Endodermal cell (in vitro differentiated cells): ENCODE data around the gene HOXD9. TPM values are rescaled to one million over a fixed set of nuclear protein-coding genes. Genes with fewer than 3 reads are reported as not detected.

ENCODE experiments used
- DNase-seq: peaks from one replicate; pipeline ENCODE4 v3.0.0-alpha.2; 2017
- H3K27ac ChIP-seq: 2 replicates; pipeline ENCODE4 v1.5.1; 2013; ENCODE audit warnings: mild to moderate bottlenecking, low read depth, low read length, moderate library complexity
- H3K27me3 ChIP-seq: 2 replicates; pipeline ENCODE4 v1.6.1; 2013; ENCODE audit warnings: mild to moderate bottlenecking, low read length, moderate library complexity; ENCODE audit not compliant: insufficient read depth, control insufficient read depth, poor library complexity, severe bottlenecking
- H3K36me3 ChIP-seq: 2 replicates; pipeline ENCODE4 v1.7.0; 2013; ENCODE audit warnings: mild to moderate bottlenecking, low read length, moderate library complexity; ENCODE audit not compliant: control insufficient read depth, insufficient read depth
- H3K4me1 ChIP-seq: one replicate; pipeline ENCODE4 v1.7.0; 2013; ENCODE audit warnings: low read length; ENCODE audit not compliant: control insufficient read depth, insufficient read depth
- H3K4me3 ChIP-seq: 2 replicates; pipeline ENCODE4 v1.5.1; 2013; ENCODE audit warnings: mild to moderate bottlenecking, low read length, moderate library complexity
- H3K9ac ChIP-seq: 2 replicates; pipeline ENCODE4 v1.6.1; 2013; ENCODE audit warnings: mild to moderate bottlenecking, low read length, moderate library complexity; ENCODE audit not compliant: poor library complexity, severe bottlenecking; ENCODE audit errors: extremely low read depth
- H3K9me3 ChIP-seq: 2 replicates; pipeline ENCODE4 v1.6.1; 2013; ENCODE audit warnings: mild to moderate bottlenecking, low read length, moderate library complexity; ENCODE audit not compliant: control insufficient read depth
- H3K27ac Mint-ChIP-seq: 2 replicates; pipeline ENCODE4 v1.8.0; 2020; ENCODE audit warnings: mixed read lengths
- H3K27me3 Mint-ChIP-seq: 2 replicates; pipeline ENCODE4 v1.8.0; 2021; ENCODE audit warnings: mild to moderate bottlenecking, mixed read lengths; ENCODE audit not compliant: insufficient read depth
- H3K36me3 Mint-ChIP-seq: 2 replicates; pipeline ENCODE4 v1.8.0; 2020; ENCODE audit warnings: low read depth, mixed read lengths
- H3K4me1 Mint-ChIP-seq: 2 replicates; pipeline ENCODE4 v1.8.0; 2020; ENCODE audit warnings: mixed read lengths
- H3K4me3 Mint-ChIP-seq: 2 replicates; pipeline ENCODE4 v1.8.0; 2020; ENCODE audit warnings: mild to moderate bottlenecking, moderate library complexity, mixed read lengths
- H3K9me3 Mint-ChIP-seq: 2 replicates; pipeline ENCODE4 v1.8.0; 2020; ENCODE audit warnings: mild to moderate bottlenecking, mixed read lengths
- WGBS, 2 experiments: methylation state at CpG; one replicate each; pipeline versions ENCODE4 v1.1.5 to v1.1.7; 2013; ENCODE audit warnings: missing lambda C conversion rate in 2 of 2, mixed read lengths in 1 of 2; ENCODE audit not compliant: insufficient coverage in 1 of 2, insufficient read length in 1 of 2; 5-methylcytosine and 5-hydroxymethylcytosine counted together
- total RNA-seq, 2 donors: library from RNA; stranded (reverse); fragmentation: NEBNext Ultra II Directional in 1 of 2; extraction: Animal tissue kit (Norgen Biotek cat#: 25700) in 1 of 2; gene quantifications; 2 replicates in 1 of 2; 3 replicates in 1 of 2; pipeline ENCODE4 v1.2.1, GENCODE V29; 2021
- TF ChIP-seq, protein P1 (sequence below): fragments of 200-600 bp; sonication (generic); conservative IDR thresholded peaks from 2 replicates; pipeline ENCODE4 v1.5.0; 2021; ENCODE audit warnings: antibody characterized with exemption, mild to moderate bottlenecking

The HOXD9 gene
- total RNA-seq, 2 donors from 2014 or later = not detected

DNA sequence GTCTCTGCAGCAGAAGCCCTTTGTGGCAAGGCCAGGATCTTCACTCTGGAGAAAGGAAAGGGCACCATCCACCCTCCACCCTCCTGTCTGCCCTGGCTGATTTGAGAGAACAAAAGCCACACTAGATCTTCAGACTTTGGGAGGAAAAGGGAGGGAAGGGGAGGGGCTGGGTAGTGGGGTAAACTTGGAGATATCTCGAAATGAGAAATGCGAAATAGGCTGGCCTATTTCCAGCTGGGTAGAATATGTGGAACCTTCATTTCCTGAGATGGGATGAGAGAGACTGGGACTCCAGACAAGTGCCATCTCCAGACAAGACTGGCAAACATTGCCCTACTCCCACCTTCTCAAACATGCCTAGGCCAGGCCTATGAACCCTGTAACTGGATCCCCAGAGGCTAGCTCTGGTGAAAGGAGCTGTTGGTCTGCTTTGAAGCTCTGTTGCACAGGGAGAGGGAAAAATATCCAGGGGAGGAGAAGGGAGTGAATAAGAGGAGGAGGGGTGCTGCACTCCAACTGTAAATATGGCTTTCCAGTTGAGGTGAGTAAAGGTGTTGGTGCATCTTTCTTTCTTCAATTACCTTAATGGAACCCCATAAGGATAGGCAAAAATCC is 21.2 kb upstream of the HOXD9 start:
- H3K27me3 ChIP-seq = peaks cover 100% of the 10 kb centered on the region
- Mint-ChIP-seq H3K4me3 (no peak overlapping the region), H3K27me3 (peaks cover 100% of the 10 kb centered on the region), H3K36me3 (no peaks in the 10 kb centered on the region), H3K27ac (no peak overlapping the region), H3K9me3 (no peaks in the 10 kb centered on the region), H3K4me1 (peaks cover 44% of the 10 kb centered on the region)
- H3K9me3 ChIP-seq = no peaks in the 10 kb centered on the region
- H3K4me1 ChIP-seq = no peaks in the 10 kb centered on the region
- DNase-seq = no peak
- WGBS, 2 experiments = 17 to 19% methylated on average over 1 to 2 of the region's 2 CpGs
- H3K4me3 ChIP-seq = no peak overlapping the region
- no peak overlapping the region for H3K9ac ChIP-seq
- no peak overlapping the region for H3K27ac ChIP-seq
- TF ChIP-seq, protein P1, sequence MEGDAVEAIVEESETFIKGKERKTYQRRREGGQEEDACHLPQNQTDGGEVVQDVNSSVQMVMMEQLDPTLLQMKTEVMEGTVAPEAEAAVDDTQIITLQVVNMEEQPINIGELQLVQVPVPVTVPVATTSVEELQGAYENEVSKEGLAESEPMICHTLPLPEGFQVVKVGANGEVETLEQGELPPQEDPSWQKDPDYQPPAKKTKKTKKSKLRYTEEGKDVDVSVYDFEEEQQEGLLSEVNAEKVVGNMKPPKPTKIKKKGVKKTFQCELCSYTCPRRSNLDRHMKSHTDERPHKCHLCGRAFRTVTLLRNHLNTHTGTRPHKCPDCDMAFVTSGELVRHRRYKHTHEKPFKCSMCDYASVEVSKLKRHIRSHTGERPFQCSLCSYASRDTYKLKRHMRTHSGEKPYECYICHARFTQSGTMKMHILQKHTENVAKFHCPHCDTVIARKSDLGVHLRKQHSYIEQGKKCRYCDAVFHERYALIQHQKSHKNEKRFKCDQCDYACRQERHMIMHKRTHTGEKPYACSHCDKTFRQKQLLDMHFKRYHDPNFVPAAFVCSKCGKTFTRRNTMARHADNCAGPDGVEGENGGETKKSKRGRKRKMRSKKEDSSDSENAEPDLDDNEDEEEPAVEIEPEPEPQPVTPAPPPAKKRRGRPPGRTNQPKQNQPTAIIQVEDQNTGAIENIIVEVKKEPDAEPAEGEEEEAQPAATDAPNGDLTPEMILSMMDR = no peak
- no peaks in the 10 kb centered on the region for H3K36me3 ChIP-seq

DNA sequence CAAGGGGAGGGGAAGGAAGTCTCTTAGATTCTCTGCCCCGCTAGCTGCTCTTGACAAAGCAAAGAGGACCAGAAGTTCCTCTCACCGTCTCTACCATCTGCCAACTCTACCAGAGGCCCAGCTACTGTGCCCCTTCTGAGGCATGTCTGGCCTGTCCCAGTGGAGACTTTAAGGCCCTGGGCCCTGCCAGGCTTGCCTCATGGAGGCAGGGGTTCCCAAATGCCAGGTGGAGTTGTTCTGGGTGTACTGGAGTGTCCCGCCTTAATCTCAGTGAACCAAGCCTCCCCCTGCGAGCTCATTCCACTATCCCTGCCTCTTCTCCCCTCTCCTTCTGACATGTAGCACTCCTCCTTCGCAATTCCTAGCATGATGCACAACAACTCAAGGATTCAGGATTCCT is 20.7 kb upstream of the HOXD9 start:
- H3K36me3 Mint-ChIP-seq = no peaks in the 10 kb centered on the region
- H3K4me3 Mint-ChIP-seq = no peak overlapping the region
- TF ChIP-seq, protein P1 = no peak
- Histone ChIP-seq H3K27ac (no peak overlapping the region), H3K9me3 (no peaks in the 10 kb centered on the region), H3K4me1 (no peaks in the 10 kb centered on the region), H3K27me3 (peaks cover 100% of the 10 kb centered on the region), H3K9ac (no peak overlapping the region), H3K4me3 (no peak overlapping the region), H3K36me3 (no peaks in the 10 kb centered on the region)
- DNase-seq = peak; percentile 39
- H3K4me1 Mint-ChIP-seq = peaks cover 41% of the 10 kb centered on the region
- no peaks in the 10 kb centered on the region for H3K9me3 Mint-ChIP-seq
- H3K27me3 Mint-ChIP-seq = peaks cover 99% of the 10 kb centered on the region
- 20 to 35% methylated on average over 1 to 5 of the region's 5 CpGs for WGBS, 2 experiments
- H3K27ac Mint-ChIP-seq = no peak overlapping the region

DNA sequence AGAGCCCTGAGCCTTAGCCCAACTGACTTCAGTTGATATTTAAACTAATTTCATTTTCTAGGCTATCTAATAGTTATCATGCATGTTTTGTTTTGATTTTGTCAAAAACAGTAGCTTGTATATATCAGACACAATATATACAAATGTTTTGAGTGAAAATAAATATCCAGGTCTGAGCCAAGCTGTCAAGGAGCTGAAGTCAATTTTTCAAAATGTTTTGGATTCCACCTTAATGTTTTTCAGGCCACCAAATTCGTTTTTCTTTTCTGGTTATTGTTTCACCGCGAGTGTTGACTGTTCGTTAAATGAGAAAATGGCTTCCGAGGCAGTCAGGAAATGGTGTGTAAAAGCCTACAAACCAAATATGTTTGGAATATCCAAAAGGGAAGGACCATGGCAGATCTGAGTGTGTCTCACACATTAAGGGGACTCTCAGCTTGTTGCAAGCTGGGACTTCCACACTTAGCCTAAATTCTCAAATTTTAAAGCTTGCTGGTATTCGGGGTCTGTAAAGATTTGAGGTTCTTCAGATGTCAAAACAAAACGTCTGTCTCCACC is 20.1 kb upstream of the HOXD9 start:
- Histone ChIP-seq H3K4me1 (no peaks in the 10 kb centered on the region), H3K27me3 (peaks cover 100% of the 10 kb centered on the region), H3K9me3 (no peaks in the 10 kb centered on the region), H3K36me3 (no peaks in the 10 kb centered on the region), H3K9ac (no peak overlapping the region), H3K27ac (no peak overlapping the region), H3K4me3 (no peak overlapping the region)
- H3K9me3 Mint-ChIP-seq = no peaks in the 10 kb centered on the region
- TF ChIP-seq, protein P1 = no peak
- WGBS, 2 experiments = 21 to 22% methylated on average over 7 of the region's 7 CpGs
- H3K4me1 Mint-ChIP-seq = peaks cover 41% of the 10 kb centered on the region
- H3K27me3 Mint-ChIP-seq = peaks cover 99% of the 10 kb centered on the region
- H3K4me3 Mint-ChIP-seq = no peak overlapping the region
- DNase-seq = no peak
- no peak overlapping the region for H3K27ac Mint-ChIP-seq
- H3K36me3 Mint-ChIP-seq = no peaks in the 10 kb centered on the region
